Hepatocyte (in vitro differentiated cells): ENCODE data around the gene LRRC47. TPM values are rescaled to one million over a fixed set of nuclear protein-coding genes. Genes with fewer than 3 reads are reported as not detected.

Experiments
- DNase-seq: peaks from one replicate; pipeline ENCODE4 v3.0.0-alpha.2; 2016; ENCODE audit warnings: low spot score
- H2AFZ ChIP-seq: fragments of 200-600 bp; sonication (generic); 2 replicates; pipeline ENCODE4 v1.6.0; 2016; ENCODE audit warnings: antibody characterized with exemption, mild to moderate bottlenecking
- H3K27ac ChIP-seq: fragments of 200-600 bp; sonication (generic); 2 replicates; pipeline ENCODE4 v1.5.1; 2016; ENCODE audit warnings: mild to moderate bottlenecking
- H3K27me3 ChIP-seq: fragments of 200-600 bp; sonication (generic); 2 replicates; pipeline ENCODE4 v1.6.1; 2016
- H3K36me3 ChIP-seq: fragments of 200-600 bp; sonication (generic); replicated peaks from 2 replicates; pipeline ENCODE4 v1.5.1; 2016; ENCODE audit warnings: low read depth; ENCODE audit not compliant: insufficient read depth
- H3K4me1 ChIP-seq: fragments of 200-600 bp; sonication (generic); 2 replicates; pipeline ENCODE4 v1.5.1; 2016; ENCODE audit warnings: mild to moderate bottlenecking, moderate library complexity; ENCODE audit not compliant: insufficient read depth
- H3K4me2 ChIP-seq: fragments of 200-600 bp; sonication (generic); 2 replicates; pipeline ENCODE4 v1.6.0; 2016
- H3K4me3 ChIP-seq: fragments of 200-600 bp; sonication (generic); 2 replicates; pipeline ENCODE4 v1.5.1; 2016; ENCODE audit warnings: mild to moderate bottlenecking
- H3K79me2 ChIP-seq: fragments of 200-600 bp; sonication (generic); 2 replicates; pipeline ENCODE4 v1.6.0; 2017; ENCODE audit warnings: mild to moderate bottlenecking
- H3K9me2 ChIP-seq: fragments of 200-600 bp; sonication (generic); replicated peaks from 2 replicates; pipeline ENCODE4 v1.6.0; 2017; ENCODE audit warnings: mild to moderate bottlenecking; ENCODE audit not compliant: insufficient read depth
- H3K9me3 ChIP-seq: fragments of 200-600 bp; sonication (generic); 2 replicates; pipeline ENCODE4 v1.5.1; 2016; ENCODE audit warnings: low read depth, mild to moderate bottlenecking
- H4K20me1 ChIP-seq: fragments of 200-600 bp; sonication (generic); 2 replicates; pipeline ENCODE4 v1.6.0; 2016; ENCODE audit warnings: mild to moderate bottlenecking; ENCODE audit not compliant: insufficient read depth, poor library complexity, severe bottlenecking
- CTCF ChIP-seq: fragments of 200-600 bp; sonication (generic); IDR thresholded peaks from 2 replicates; pipeline ENCODE4 v1.5.1; 2016; ENCODE audit warnings: antibody characterized with exemption, mild to moderate bottlenecking; ENCODE audit not compliant: poor library complexity
- EZH2 ChIP-seq: fragments of 200-600 bp; sonication (generic); IDR thresholded peaks from 2 replicates; pipeline ENCODE4 v1.6.1; 2016; ENCODE audit warnings: antibody characterized with exemption, mild to moderate bottlenecking, borderline replicate concordance
- EZH2phosphoT487 ChIP-seq: fragments of 200-600 bp; sonication (generic); IDR thresholded peaks from one replicate; pipeline ENCODE4 v1.6.1; 2018; ENCODE audit warnings: antibody characterized with exemption, mild to moderate bottlenecking, low read depth, moderate library complexity; ENCODE audit not compliant: unreplicated experiment, severe bottlenecking
- WGBS: methylation state at CpG from one replicate; pipeline ENCODE4 v1.1.6; 2016; ENCODE audit warnings: low lambda C conversion rate; ENCODE audit errors: missing lambda C conversion rate; 5-methylcytosine and 5-hydroxymethylcytosine counted together
- polyA plus RNA-seq: library from polyadenylated mRNA; unstranded; fragments of >200 nt; fragmentation: Nextera tagmentation; extraction: Ambion mirVana; gene quantifications from 2 replicates; pipeline ENCODE4 v1.2.1, GENCODE V29; 2016
- total RNA-seq: library from RNA; depleted of rRNA; stranded (reverse); fragments of >200 nt; gene quantifications from 2 replicates; pipeline ENCODE4 v1.2.3, GENCODE V29; 2014

Gene LRRC47
- total and polyA plus RNA-seq, 2 experiments from 2014 or later = 36.2 to 38.8 TPM

GRCh38 chr1:3772027-3772714, 24.1 kb downstream of the LRRC47 start:
- H3K36me3 ChIP-seq = no peaks in the 10 kb centered on the region
- peak overlapping the region; percentile 80 for H3K4me3 ChIP-seq
- H4K20me1 ChIP-seq = no peaks in the 10 kb centered on the region
- H3K4me1 ChIP-seq = peaks cover 41% of the 10 kb centered on the region
- no peaks in the 10 kb centered on the region for H3K9me3 ChIP-seq
- H3K27ac ChIP-seq = peak overlapping the region; percentile 60
- 12% methylated on average over 8 of the region's 61 CpGs for WGBS
- H3K9me2 ChIP-seq = no peaks in the 10 kb centered on the region
- no peak for TF ChIP-seq EZH2phosphoT487
- no peak for TF ChIP-seq CTCF
- no peak for TF ChIP-seq EZH2
- no peaks in the 10 kb centered on the region for H3K79me2 ChIP-seq
- no peaks in the 10 kb centered on the region for H3K27me3 ChIP-seq
- peak; percentile 96 for DNase-seq
- H2AFZ ChIP-seq = peak overlapping the region; percentile 77
- peak overlapping the region; percentile 98 for H3K4me2 ChIP-seq

- Histone ChIP-seq H3K27ac (no peak overlapping the region), H3K27me3 (no peaks in the 10 kb centered on the region), H2AFZ (peak overlapping the region; percentile 73), H3K36me3 (no peaks in the 10 kb centered on the region), H3K4me3 (peak overlapping the region; percentile 59), H3K4me1 (peaks cover 39% of the 10 kb centered on the region), H3K9me2 (no peaks in the 10 kb centered on the region), H3K4me2 (peak overlapping the region; percentile 98), H3K9me3 (no peaks in the 10 kb centered on the region), H3K79me2 (no peaks in the 10 kb centered on the region), H4K20me1 (no peaks in the 10 kb centered on the region)
- DNase-seq = no peak
- WGBS = 66% methylated on average over 32 of the region's 32 CpGs
- TF ChIP-seq CTCF (no peak), EZH2phosphoT487 (no peak), EZH2 (no peak)
Observed at GRCh38 chr1:3771108-3772026, 24.9 kb downstream of the LRRC47 start.

- 92% methylated on average over 16 of the region's 16 CpGs for WGBS
- no peak for DNase-seq
- no peak overlapping the region for H3K4me2 ChIP-seq
- H2AFZ ChIP-seq = no peak overlapping the region
- no peaks in the 10 kb centered on the region for H3K79me2 ChIP-seq
- H3K36me3 ChIP-seq = no peaks in the 10 kb centered on the region
- H3K4me1 ChIP-seq = peaks cover 27% of the 10 kb centered on the region
- H3K9me2 ChIP-seq = no peaks in the 10 kb centered on the region
- no peak overlapping the region for H3K27ac ChIP-seq
- H3K9me3 ChIP-seq = no peaks in the 10 kb centered on the region
- no peak for TF ChIP-seq EZH2
- TF ChIP-seq EZH2phosphoT487 = no peak
- no peak for TF ChIP-seq CTCF
- no peaks in the 10 kb centered on the region for H4K20me1 ChIP-seq
- H3K27me3 ChIP-seq = no peaks in the 10 kb centered on the region
- no peak overlapping the region for H3K4me3 ChIP-seq
Observed at GRCh38 chr1:3770047-3770765, 26.1 kb downstream of the LRRC47 start.
